H1 (cell line): ENCODE data around the gene KRTAP4-2. TPM values are rescaled to one million over a fixed set of nuclear protein-coding genes. Genes with fewer than 3 reads are reported as not detected.

Experiments
- CTCF ChIA-PET: fragments of 300-600 bp; sonication (Branson Sonifier 250); formaldehyde crosslinking; loops from one replicate; lab custom pipeline; 2021; ENCODE audit not compliant: partially characterized antibody; lab: Charles Lee
- POLR2A ChIA-PET: fragments of 300-600 bp; sonication (Branson Sonifier 250); formaldehyde crosslinking; loops from one replicate; lab custom pipeline; 2021; ENCODE audit warnings: inconsistent platforms; ENCODE audit not compliant: partially characterized antibody; lab: Charles Lee
- DNase-seq, 2 experiments: peaks; one replicate each; pipeline versions ENCODE4 v3.0.0 to v3.0.0-alpha.2; 2010 to 2022; ENCODE audit warnings: low spot score in 2 of 2, low read depth in 1 of 2, mixed read lengths in 1 of 2
- FAIRE-seq: peaks from 2 replicates; lab custom pipeline; 2011; peaks lifted over from hg19 to GRCh38; lab: Jason Lieb, UNC
- H2AFZ ChIP-seq: 2 replicates; pipeline ENCODE4 v1.8.1; 2012; ENCODE audit warnings: low read length, inconsistent platforms
- H2AK5ac ChIP-seq: 2 replicates; pipeline ENCODE4 v1.6.1; 2013; ENCODE audit warnings: low read depth, low read length
- H2BK120ac ChIP-seq: replicated peaks from 2 replicates; pipeline ENCODE3; 2013; ENCODE audit warnings: low read depth, low read length, inconsistent platforms
- H2BK12ac ChIP-seq: 2 replicates; pipeline ENCODE4 v1.6.1; 2013; ENCODE audit warnings: low read depth, low read length
- H2BK15ac ChIP-seq: 2 replicates; pipeline ENCODE4 v1.6.1; 2013; ENCODE audit warnings: low read length
- H2BK20ac ChIP-seq: 2 replicates; pipeline ENCODE4 v1.6.1; 2013; ENCODE audit warnings: low read length
- H2BK5ac ChIP-seq: 2 replicates; pipeline ENCODE4 v1.6.1; 2013; ENCODE audit warnings: low read depth, low read length
- H3K14ac ChIP-seq: 2 replicates; pipeline ENCODE4 v1.6.1; 2013; ENCODE audit warnings: inconsistent platforms; ENCODE audit not compliant: insufficient read length
- H3K18ac ChIP-seq: 2 replicates; pipeline ENCODE4 v1.6.1; 2013; ENCODE audit warnings: low read length; ENCODE audit errors: extremely low read depth
- H3K23ac ChIP-seq: 2 replicates; pipeline ENCODE4 v1.6.1; 2013; ENCODE audit warnings: inconsistent platforms; ENCODE audit not compliant: insufficient read length
- H3K23me2 ChIP-seq: 2 replicates; pipeline ENCODE4 v1.6.1; 2013; ENCODE audit warnings: low read depth, low read length
- H3K27ac ChIP-seq: 2 replicates; pipeline ENCODE4 v1.6.1; 2011; ENCODE audit warnings: low read depth, low read length, inconsistent platforms
- H3K27me3 ChIP-seq, 4 experiments: replicated peaks in 1 of 4; 1 replicate in 1 of 4; 2 replicates in 3 of 4; pipeline versions ENCODE4 v1.6.1 to v1.8.1; 2011 to 2013; ENCODE audit warnings: low read length in 3 of 4, mild to moderate bottlenecking in 3 of 4, inconsistent platforms in 2 of 4, mixed read lengths in 2 of 4, moderate library complexity in 1 of 4; ENCODE audit not compliant: control insufficient read depth in 3 of 4, insufficient read depth in 3 of 4; ENCODE audit errors: extremely low read depth in 1 of 4
- H3K36me3 ChIP-seq, 4 experiments: 2 replicates each; pipeline versions ENCODE4 v1.6.1 to v1.8.1; 2011 to 2013; ENCODE audit warnings: mild to moderate bottlenecking in 4 of 4, low read length in 3 of 4, moderate library complexity in 2 of 4, control low read depth in 1 of 4, inconsistent platforms in 1 of 4; ENCODE audit not compliant: insufficient read depth in 4 of 4, control insufficient read depth in 2 of 4
- H3K4ac ChIP-seq: replicated peaks from 2 replicates; pipeline ENCODE3; 2013; ENCODE audit warnings: low read length, low read depth, mixed read lengths, inconsistent platforms; ENCODE audit not compliant: insufficient read length
- H3K4me1 ChIP-seq, 4 experiments: replicated peaks in 1 of 4; 1 replicate in 1 of 4; 2 replicates in 3 of 4; pipeline versions ENCODE4 v1.6.1 to v1.8.1; 2011 to 2013; ENCODE audit warnings: low read length in 3 of 4, inconsistent platforms in 2 of 4, mixed read lengths in 1 of 4; ENCODE audit not compliant: insufficient read depth in 4 of 4, control insufficient read depth in 3 of 4
- H3K4me2 ChIP-seq, 2 experiments: 2 replicates each; pipeline versions ENCODE4 v1.6.1 to v1.8.1; 2011 to 2013; ENCODE audit warnings: low read depth in 2 of 2, low read length in 2 of 2, control low read depth in 1 of 2, inconsistent platforms in 1 of 2, mild to moderate bottlenecking in 1 of 2; ENCODE audit not compliant: insufficient read depth in 1 of 2
- H3K4me3 ChIP-seq, 4 experiments: fragments of 200-600, 300-600 bp in 1 of 4; sonication (generic), shearing (Covaris generic), sonication (Bioruptor Twin) in 1 of 4; 2 replicates each; pipeline versions ENCODE4 v1.5.1 to v1.8.1; 2011 to 2016; ENCODE audit warnings: low read length in 4 of 4, low read depth in 3 of 4, control low read depth in 2 of 4, inconsistent platforms in 2 of 4, mild to moderate bottlenecking in 2 of 4, mixed read lengths in 1 of 4, moderate library complexity in 1 of 4; ENCODE audit not compliant: insufficient read depth in 2 of 4; ENCODE audit errors: extremely low read depth in 1 of 4
- H3K56ac ChIP-seq: replicated peaks from 2 replicates; pipeline ENCODE3; 2013; ENCODE audit warnings: low read depth, mild to moderate bottlenecking, mixed read lengths, low read length, inconsistent platforms; ENCODE audit not compliant: insufficient read length
- H3K79me1 ChIP-seq: 2 replicates; pipeline ENCODE4 v1.6.1; 2013; ENCODE audit warnings: low read depth, low read length, control low read depth
- H3K79me2 ChIP-seq, 2 experiments: 2 replicates each; pipeline versions ENCODE4 v1.6.1 to v1.8.1; 2012 to 2013; ENCODE audit warnings: low read length in 2 of 2, mild to moderate bottlenecking in 2 of 2, inconsistent platforms in 1 of 2; ENCODE audit not compliant: insufficient read depth in 2 of 2, control insufficient read depth in 1 of 2
- H3K9ac ChIP-seq, 4 experiments: replicated peaks in 1 of 4; 1 replicate in 1 of 4; 2 replicates in 3 of 4; pipeline versions ENCODE4 v1.6.1 to v1.8.1; 2011 to 2013; ENCODE audit warnings: low read depth in 3 of 4, low read length in 3 of 4, control low read depth in 2 of 4, mild to moderate bottlenecking in 2 of 4, moderate library complexity in 2 of 4, inconsistent platforms in 1 of 4; ENCODE audit errors: extremely low read depth in 1 of 4
- H3K9me3 ChIP-seq, 2 experiments: 2 replicates each; pipeline versions ENCODE4 v1.6.1 to v1.8.1; 2012 to 2013; ENCODE audit warnings: mild to moderate bottlenecking in 2 of 2, moderate library complexity in 2 of 2, control low read depth in 1 of 2, inconsistent platforms in 1 of 2, low read depth in 1 of 2, low read length in 1 of 2, mixed read lengths in 1 of 2; ENCODE audit not compliant: insufficient read depth in 2 of 2
- H4K20me1 ChIP-seq, 2 experiments: replicated peaks in 1 of 2; 2 replicates each; pipeline versions ENCODE3 to v1.8.1; 2011 to 2013; ENCODE audit warnings: inconsistent platforms in 2 of 2, low read length in 2 of 2, mild to moderate bottlenecking in 1 of 2; ENCODE audit not compliant: insufficient read depth in 2 of 2, control insufficient read depth in 1 of 2
- H4K5ac ChIP-seq: 2 replicates; pipeline ENCODE4 v1.6.1; 2013; ENCODE audit warnings: low read length, low read depth, mixed read lengths, inconsistent platforms; ENCODE audit not compliant: insufficient read length
- H4K8ac ChIP-seq: 2 replicates; pipeline ENCODE4 v1.8.0; 2013; ENCODE audit warnings: mild to moderate bottlenecking, moderate library complexity, low read length, inconsistent platforms; ENCODE audit not compliant: insufficient read depth; ENCODE audit errors: extremely low read depth
- H4K91ac ChIP-seq: replicated peaks from 2 replicates; pipeline ENCODE3; 2013; ENCODE audit warnings: low read length, mixed read lengths, inconsistent platforms; ENCODE audit not compliant: insufficient read length
- BCL11A ChIP-seq, 2 experiments: IDR thresholded peaks; one replicate each; pipeline ENCODE4 v1.6.1; 2011; ENCODE audit warnings: low read depth in 2 of 2, low read length in 2 of 2, mild to moderate bottlenecking in 2 of 2
- CBX8 ChIP-seq: fragments of 300-800, 300-1000 bp; sonication (generic); IDR thresholded peaks from 2 replicates; pipeline ENCODE4 v1.7.1; 2016; ENCODE audit warnings: low read depth, low read length, borderline replicate concordance
- CHD2 ChIP-seq: IDR thresholded peaks from 2 replicates; pipeline ENCODE4 v1.6.1; 2012; ENCODE audit warnings: low read length, improper control_type of control experiment
- FOSL1 ChIP-seq: IDR thresholded peaks from 2 replicates; pipeline ENCODE4 v1.6.1; 2011; ENCODE audit warnings: mild to moderate bottlenecking, low read depth, low read length, moderate library complexity; ENCODE audit not compliant: insufficient read depth
- JUN ChIP-seq: IDR thresholded peaks from 2 replicates; pipeline ENCODE4 v1.6.1; 2011; ENCODE audit warnings: low read depth, mild to moderate bottlenecking, improper control_type of control experiment, low read length
- KDM1A ChIP-seq: fragments of 200-600, 300-600 bp; sonication (generic); IDR thresholded peaks from 2 replicates; pipeline ENCODE4 v1.7.1; 2016; ENCODE audit warnings: mild to moderate bottlenecking, low read length, borderline replicate concordance
- KDM5A ChIP-seq: fragments of 200-600 bp; IDR thresholded peaks from 2 replicates; pipeline ENCODE4 v1.7.1; 2012; ENCODE audit warnings: mild to moderate bottlenecking, low read length, inconsistent platforms, mixed read lengths
- NANOG ChIP-seq: IDR thresholded peaks from 2 replicates; pipeline ENCODE4 v1.6.1; 2011; ENCODE audit warnings: low read length, low read depth, mild to moderate bottlenecking, inconsistent platforms; ENCODE audit not compliant: insufficient read depth, poor library complexity, severe bottlenecking
- SP1 ChIP-seq: IDR thresholded peaks from 2 replicates; pipeline ENCODE4 v1.6.1; 2011; ENCODE audit warnings: low read depth, low read length
- TBP ChIP-seq: IDR thresholded peaks from 2 replicates; pipeline ENCODE4 v1.6.1; 2011; ENCODE audit warnings: low read depth, low read length, improper control_type of control experiment
- TCF12 ChIP-seq: IDR thresholded peaks from 2 replicates; pipeline ENCODE4 v1.6.1; 2011; ENCODE audit warnings: low read depth, mild to moderate bottlenecking, low read length
- TEAD4 ChIP-seq: IDR thresholded peaks from 2 replicates; pipeline ENCODE4 v1.6.1; 2012; ENCODE audit warnings: low read depth, low read length, inconsistent platforms, mixed read lengths
- polyA plus RNA-seq, 7 experiments: library from polyadenylated mRNA; depleted of rRNA in 3 of 7; stranded (reverse) in 5 of 7; unstranded in 2 of 7; fragments of >200 nt in 5 of 7; fragments of 200-250 nt in 2 of 7; gene quantifications; 1 replicate in 5 of 7; 2 replicates in 1 of 7; 4 replicates in 1 of 7; pipeline versions ENCODE4 v1.2.1 to v1.2.3, GENCODE V29; 2011 to 2013; ENCODE audit warnings: missing spikeins in 2 of 7, mixed read lengths in 2 of 7
- total RNA-seq: library from RNA; stranded (reverse); fragmentation: NEBNext Ultra II Directional; extraction: Animal tissue kit (Norgen Biotek cat#: 25700); gene quantifications from 2 replicates; pipeline ENCODE4 v1.2.1, GENCODE V29; 2021
- TF ChIP-seq, protein P1 (sequence below): IDR thresholded peaks from 2 replicates; pipeline ENCODE4 v1.6.1; 2011; ENCODE audit warnings: low read length, improper control_type of control experiment

The KRTAP4-2 gene
- total and polyA plus RNA-seq, 2 of the 8 experiments (the other 6 are each of a cell fraction or from before 2014, with no cell fraction given) = not detected

GRCh38 chr17:41141361-41141760 is 36.7 kb downstream of the KRTAP4-2 start:
- Histone ChIP-seq H3K27ac (no peak overlapping the region), H3K23me2 (no peaks in the 10 kb centered on the region), H2BK12ac (no peak overlapping the region), H3K4me2 (no peak overlapping the region), H3K18ac (no peak overlapping the region), H2AFZ (no peak overlapping the region), H2BK20ac (no peak overlapping the region), H4K91ac (no peak overlapping the region), H2BK15ac (no peak overlapping the region), H3K9me3 (peaks cover 12% of the 10 kb centered on the region in 2 experiments; a peak in 3 of 4 replicates), H3K27me3 (no peaks in the 10 kb centered on the region), H2AK5ac (no peak overlapping the region), H4K5ac (no peak overlapping the region), H3K9ac (no peak overlapping the region), H4K8ac (no peak overlapping the region), H2BK120ac (no peak overlapping the region), H3K23ac (no peak overlapping the region), H3K4me1 (no peaks in the 10 kb centered on the region), H3K36me3 (no peaks in the 10 kb centered on the region), H3K79me1 (no peaks in the 10 kb centered on the region), H3K14ac (no peak overlapping the region), H3K79me2 (no peaks in the 10 kb centered on the region), H4K20me1 (no peaks in the 10 kb centered on the region), H3K4ac (no peak overlapping the region), H3K4me3 (no peak overlapping the region), H3K56ac (no peak overlapping the region), H2BK5ac (no peak overlapping the region)
- DNase-seq = no peak
- POLR2A ChIA-PET = interaction anchor here (0.6 kb wide), 1 partner anchor 102 kb away, joined by 4 read pairs; no protein-coding TSS in a partner anchor
- no peak for FAIRE-seq
- CTCF ChIA-PET = interaction anchor here (1.0 kb wide), 1 partner anchor 8 kb away, joined by 3 read pairs; the partner anchor contains the start of gene KRTAP4-5
- no peak for TF ChIP-seq JUN
- no peak for TF ChIP-seq TCF12
- TF ChIP-seq KDM5A = no peak
- TF ChIP-seq SP1 = no peak
- TF ChIP-seq TEAD4 = no peak
- TF ChIP-seq KDM1A = no peak
- no peak for TF ChIP-seq CHD2
- TF ChIP-seq, protein P1, sequence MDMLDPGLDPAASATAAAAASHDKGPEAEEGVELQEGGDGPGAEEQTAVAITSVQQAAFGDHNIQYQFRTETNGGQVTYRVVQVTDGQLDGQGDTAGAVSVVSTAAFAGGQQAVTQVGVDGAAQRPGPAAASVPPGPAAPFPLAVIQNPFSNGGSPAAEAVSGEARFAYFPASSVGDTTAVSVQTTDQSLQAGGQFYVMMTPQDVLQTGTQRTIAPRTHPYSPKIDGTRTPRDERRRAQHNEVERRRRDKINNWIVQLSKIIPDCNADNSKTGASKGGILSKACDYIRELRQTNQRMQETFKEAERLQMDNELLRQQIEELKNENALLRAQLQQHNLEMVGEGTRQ = no peak
- no peak for TF ChIP-seq CBX8
- TF ChIP-seq TBP = no peak
- TF ChIP-seq NANOG = no peak
- no peak for TF ChIP-seq FOSL1
- no peak for TF ChIP-seq BCL11A (IDR thresholded peaks at IDR 0.05; ENCODE audit: low read depth in 2 of 2, low read length in 2 of 2)
